ENCODE data around the gene GRIK3.

GRIK3 gene

DNA sequence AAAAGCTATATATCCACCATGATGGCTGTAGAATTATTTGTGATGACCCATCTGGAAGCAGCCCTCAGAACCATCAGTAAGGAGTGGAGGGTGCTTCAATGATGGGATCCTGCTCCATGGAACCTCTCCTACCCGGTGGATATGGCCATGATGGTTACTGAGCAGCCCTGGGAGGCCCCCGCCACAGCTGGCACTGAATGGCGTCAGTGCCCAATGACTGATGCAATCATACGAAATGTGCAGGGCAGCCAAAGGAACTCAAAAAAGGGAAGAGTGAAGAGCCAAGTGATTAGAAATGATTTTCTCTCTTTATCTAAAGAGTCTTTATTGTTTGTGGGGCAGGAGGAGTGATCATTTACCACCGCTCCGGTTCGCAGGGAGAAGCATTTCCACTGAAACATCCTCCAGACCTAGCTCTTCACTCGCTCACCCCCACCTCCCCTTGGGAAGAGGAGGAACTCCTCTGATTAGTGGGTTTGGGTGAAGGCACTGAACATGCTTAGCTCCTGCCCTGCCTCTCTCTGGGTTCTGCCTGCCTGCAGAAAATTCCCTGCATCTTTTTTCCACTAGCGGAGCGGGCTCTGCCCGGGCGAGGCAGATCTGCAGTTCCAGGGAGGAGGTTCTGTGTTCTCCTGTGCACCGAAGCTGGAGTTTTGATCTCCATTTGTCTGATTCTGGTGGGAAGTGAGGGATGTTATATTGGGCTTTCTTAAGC is 260.3 kb downstream of the GRIK3 start:
- ChIA-PET CTCF (no interaction called here), POLR2A (no interaction called here)
- H3K9me3 ChIP-seq (ENCODE audit: control insufficient read depth, insufficient read depth, low read depth, low read length): no peaks in the 10 kb centered on the region
- no peak overlapping the region for H3K27ac ChIP-seq (ENCODE audit: extremely low read depth, low read depth, low read length)
- H3K4me3 ChIP-seq (ENCODE audit: low read depth, low read length): no peak overlapping the region
- no peaks in the 10 kb centered on the region for H3K36me3 ChIP-seq (ENCODE audit: control insufficient read depth in 2 of 2, insufficient read depth in 1 of 2, low read length in 2 of 2)
- peak; percentile 72 for TF ChIP-seq ZBTB17 (tag by site-specific recombination; IDR thresholded peaks at IDR 0.05)
- no peak for TF ChIP-seq ZNF239 (tag by site-specific recombination; IDR thresholded peaks at IDR 0.05)
- TF ChIP-seq ZNF292 (tag by site-specific recombination; IDR thresholded peaks at IDR 0.05; ENCODE audit: borderline replicate concordance, low read depth): no peak
- no peak for TF ChIP-seq ZNF776 (tag by site-specific recombination; IDR thresholded peaks at IDR 0.05; ENCODE audit: borderline replicate concordance)
- TF ChIP-seq ZNF266 (tag by site-specific recombination; IDR thresholded peaks at IDR 0.05; ENCODE audit: low read depth): no peak
- no peak for TF ChIP-seq ZNF768 (tag by site-specific recombination; IDR thresholded peaks at IDR 0.05)
- no peak for TF ChIP-seq ZNF600 (tag by site-specific recombination; IDR thresholded peaks at IDR 0.05)
- TF ChIP-seq ZBTB48 (tag by site-specific recombination; IDR thresholded peaks at IDR 0.05): no peak
- no peaks in the 10 kb centered on the region for H3K4me1 ChIP-seq (ENCODE audit: control insufficient read depth, insufficient read depth, low read length)

DNA sequence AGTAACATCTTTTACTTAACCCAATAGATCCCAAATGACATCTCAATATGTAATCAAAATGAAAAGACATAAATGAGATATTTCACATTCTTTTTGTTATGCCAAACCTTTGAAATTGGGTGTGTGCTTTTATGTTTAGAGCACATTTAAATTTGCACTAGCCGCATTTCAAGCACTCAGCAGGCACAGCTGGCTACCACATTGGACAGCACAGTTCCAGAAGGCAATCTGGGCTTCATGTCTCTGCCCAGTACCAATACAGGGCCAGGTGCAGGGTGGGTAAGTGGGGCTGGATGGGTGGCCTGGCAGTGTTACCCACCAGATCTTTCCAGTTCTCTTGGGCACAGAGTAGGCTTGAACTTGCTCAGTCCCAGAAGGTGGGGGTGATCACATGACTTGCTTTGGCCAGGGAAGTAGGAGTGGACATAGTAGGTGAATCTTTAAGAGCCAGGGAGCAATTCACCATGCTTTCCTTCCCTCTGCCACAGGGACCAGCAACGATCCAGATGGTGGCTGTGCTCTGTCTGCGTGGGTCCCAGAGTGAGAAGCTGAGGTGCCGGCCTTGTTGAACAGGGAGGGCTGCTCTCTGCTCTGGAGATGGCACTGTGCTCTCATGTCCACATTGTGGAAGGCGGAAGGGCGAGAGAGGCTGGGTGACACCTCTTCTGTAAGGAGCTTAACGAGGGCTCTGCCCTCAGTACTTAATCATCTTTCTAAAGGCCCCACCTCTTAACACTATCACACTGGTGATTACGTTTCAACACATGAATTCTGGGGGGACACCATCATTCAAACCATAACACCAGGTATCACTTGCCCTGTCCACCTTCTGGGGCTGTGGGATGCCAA is 261.4 kb downstream of the GRIK3 start:
- POLR2A ChIA-PET: no interaction called here
- CTCF ChIA-PET: no interaction called here
- Histone ChIP-seq H3K4me1 (ENCODE audit: control insufficient read depth, insufficient read depth, low read length) (no peaks in the 10 kb centered on the region), H3K36me3 (ENCODE audit: control insufficient read depth in 2 of 2, insufficient read depth in 1 of 2, low read length in 2 of 2) (no peaks in the 10 kb centered on the region), H3K9me3 (ENCODE audit: control insufficient read depth, insufficient read depth, low read depth, low read length) (no peaks in the 10 kb centered on the region), H3K4me3 (ENCODE audit: low read depth, low read length) (no peak overlapping the region), H3K27ac (ENCODE audit: extremely low read depth, low read depth, low read length) (no peak overlapping the region)
- TF ChIP-seq, protein P1, sequence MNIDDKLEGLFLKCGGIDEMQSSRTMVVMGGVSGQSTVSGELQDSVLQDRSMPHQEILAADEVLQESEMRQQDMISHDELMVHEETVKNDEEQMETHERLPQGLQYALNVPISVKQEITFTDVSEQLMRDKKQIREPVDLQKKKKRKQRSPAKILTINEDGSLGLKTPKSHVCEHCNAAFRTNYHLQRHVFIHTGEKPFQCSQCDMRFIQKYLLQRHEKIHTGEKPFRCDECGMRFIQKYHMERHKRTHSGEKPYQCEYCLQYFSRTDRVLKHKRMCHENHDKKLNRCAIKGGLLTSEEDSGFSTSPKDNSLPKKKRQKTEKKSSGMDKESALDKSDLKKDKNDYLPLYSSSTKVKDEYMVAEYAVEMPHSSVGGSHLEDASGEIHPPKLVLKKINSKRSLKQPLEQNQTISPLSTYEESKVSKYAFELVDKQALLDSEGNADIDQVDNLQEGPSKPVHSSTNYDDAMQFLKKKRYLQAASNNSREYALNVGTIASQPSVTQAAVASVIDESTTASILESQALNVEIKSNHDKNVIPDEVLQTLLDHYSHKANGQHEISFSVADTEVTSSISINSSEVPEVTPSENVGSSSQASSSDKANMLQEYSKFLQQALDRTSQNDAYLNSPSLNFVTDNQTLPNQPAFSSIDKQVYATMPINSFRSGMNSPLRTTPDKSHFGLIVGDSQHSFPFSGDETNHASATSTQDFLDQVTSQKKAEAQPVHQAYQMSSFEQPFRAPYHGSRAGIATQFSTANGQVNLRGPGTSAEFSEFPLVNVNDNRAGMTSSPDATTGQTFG (tag by site-specific recombination; IDR thresholded peaks at IDR 0.05; ENCODE audit: borderline replicate concordance): no peak
- TF ChIP-seq, protein P2, sequence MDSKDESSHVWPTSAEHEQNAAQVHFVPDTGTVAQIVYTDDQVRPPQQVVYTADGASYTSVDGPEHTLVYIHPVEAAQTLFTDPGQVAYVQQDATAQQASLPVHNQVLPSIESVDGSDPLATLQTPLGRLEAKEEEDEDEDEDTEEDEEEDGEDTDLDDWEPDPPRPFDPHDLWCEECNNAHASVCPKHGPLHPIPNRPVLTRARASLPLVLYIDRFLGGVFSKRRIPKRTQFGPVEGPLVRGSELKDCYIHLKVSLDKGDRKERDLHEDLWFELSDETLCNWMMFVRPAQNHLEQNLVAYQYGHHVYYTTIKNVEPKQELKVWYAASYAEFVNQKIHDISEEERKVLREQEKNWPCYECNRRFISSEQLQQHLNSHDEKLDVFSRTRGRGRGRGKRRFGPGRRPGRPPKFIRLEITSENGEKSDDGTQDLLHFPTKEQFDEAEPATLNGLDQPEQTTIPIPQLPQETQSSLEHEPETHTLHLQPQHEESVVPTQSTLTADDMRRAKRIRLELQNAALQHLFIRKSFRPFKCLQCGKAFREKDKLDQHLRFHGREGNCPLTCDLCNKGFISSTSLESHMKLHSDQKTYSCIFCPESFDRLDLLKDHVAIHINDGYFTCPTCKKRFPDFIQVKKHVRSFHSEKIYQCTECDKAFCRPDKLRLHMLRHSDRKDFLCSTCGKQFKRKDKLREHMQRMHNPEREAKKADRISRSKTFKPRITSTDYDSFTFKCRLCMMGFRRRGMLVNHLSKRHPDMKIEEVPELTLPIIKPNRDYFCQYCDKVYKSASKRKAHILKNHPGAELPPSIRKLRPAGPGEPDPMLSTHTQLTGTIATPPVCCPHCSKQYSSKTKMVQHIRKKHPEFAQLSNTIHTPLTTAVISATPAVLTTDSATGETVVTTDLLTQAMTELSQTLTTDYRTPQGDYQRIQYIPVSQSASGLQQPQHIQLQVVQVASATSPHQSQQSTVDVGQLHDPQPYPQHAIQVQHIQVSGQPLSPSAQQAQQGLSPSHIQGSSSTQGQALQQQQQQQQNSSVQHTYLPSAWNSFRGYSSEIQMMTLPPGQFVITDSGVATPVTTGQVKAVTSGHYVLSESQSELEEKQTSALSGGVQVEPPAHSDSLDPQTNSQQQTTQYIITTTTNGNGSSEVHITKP (tag by site-specific recombination; IDR thresholded peaks at IDR 0.05): no peak
- TF ChIP-seq ZNF701 (tag by site-specific recombination; IDR thresholded peaks at IDR 0.05) (no peak), MZF1 (tag by site-specific recombination; IDR thresholded peaks at IDR 0.05; ENCODE audit: borderline replicate concordance) (no peak), ZNF654 (tag by site-specific recombination; IDR thresholded peaks at IDR 0.05; ENCODE audit: low read depth) (no peak), GFI1B (tag by site-specific recombination; IDR thresholded peaks at IDR 0.05) (no peak), ZNF768 (tag by site-specific recombination; IDR thresholded peaks at IDR 0.05) (no peak), SETDB1 (IDR thresholded peaks at IDR 0.05; ENCODE audit: insufficient read length, low read length) (no peak), TRIM28 (IDR thresholded peaks at IDR 0.05; ENCODE audit: borderline replicate concordance, low read length) (no peak), ZFHX2 (tag by site-specific recombination; conservative IDR thresholded peaks at IDR 0.05) (no peak), ZNF629 (tag by site-specific recombination; IDR thresholded peaks at IDR 0.05) (no peak), SP2 (tag by site-specific recombination; IDR thresholded peaks at IDR 0.05) (no peak), ZNF596 (tag by site-specific recombination; IDR thresholded peaks at IDR 0.05) (no peak)
- TF ChIP-seq, protein P3, sequence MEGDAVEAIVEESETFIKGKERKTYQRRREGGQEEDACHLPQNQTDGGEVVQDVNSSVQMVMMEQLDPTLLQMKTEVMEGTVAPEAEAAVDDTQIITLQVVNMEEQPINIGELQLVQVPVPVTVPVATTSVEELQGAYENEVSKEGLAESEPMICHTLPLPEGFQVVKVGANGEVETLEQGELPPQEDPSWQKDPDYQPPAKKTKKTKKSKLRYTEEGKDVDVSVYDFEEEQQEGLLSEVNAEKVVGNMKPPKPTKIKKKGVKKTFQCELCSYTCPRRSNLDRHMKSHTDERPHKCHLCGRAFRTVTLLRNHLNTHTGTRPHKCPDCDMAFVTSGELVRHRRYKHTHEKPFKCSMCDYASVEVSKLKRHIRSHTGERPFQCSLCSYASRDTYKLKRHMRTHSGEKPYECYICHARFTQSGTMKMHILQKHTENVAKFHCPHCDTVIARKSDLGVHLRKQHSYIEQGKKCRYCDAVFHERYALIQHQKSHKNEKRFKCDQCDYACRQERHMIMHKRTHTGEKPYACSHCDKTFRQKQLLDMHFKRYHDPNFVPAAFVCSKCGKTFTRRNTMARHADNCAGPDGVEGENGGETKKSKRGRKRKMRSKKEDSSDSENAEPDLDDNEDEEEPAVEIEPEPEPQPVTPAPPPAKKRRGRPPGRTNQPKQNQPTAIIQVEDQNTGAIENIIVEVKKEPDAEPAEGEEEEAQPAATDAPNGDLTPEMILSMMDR (tag by site-specific recombination; IDR thresholded peaks at IDR 0.05): no peak
